ENCODE results near the gene SLC6A7.

Gene SLC6A7

DNA sequence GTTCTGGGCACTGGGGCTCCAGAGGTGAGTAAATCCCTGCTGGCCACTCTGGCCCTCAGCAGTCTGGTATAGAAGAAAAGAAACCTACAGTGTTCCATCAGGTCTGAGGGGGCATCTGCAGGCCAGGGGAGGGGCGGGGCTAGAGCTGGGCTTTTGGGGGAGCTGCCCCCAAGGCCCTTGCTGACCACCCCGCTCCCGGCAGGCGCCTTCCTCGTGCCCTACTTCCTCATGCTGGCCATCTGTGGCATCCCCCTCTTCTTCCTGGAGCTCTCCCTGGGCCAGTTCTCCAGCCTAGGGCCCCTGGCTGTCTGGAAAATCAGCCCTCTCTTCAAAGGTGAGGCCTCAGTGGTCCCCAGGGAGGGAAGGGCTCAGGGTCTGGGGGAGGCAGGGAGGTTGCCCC lies 6.7 kb downstream of the SLC6A7 start:
- no peak for DNase-seq

DNA sequence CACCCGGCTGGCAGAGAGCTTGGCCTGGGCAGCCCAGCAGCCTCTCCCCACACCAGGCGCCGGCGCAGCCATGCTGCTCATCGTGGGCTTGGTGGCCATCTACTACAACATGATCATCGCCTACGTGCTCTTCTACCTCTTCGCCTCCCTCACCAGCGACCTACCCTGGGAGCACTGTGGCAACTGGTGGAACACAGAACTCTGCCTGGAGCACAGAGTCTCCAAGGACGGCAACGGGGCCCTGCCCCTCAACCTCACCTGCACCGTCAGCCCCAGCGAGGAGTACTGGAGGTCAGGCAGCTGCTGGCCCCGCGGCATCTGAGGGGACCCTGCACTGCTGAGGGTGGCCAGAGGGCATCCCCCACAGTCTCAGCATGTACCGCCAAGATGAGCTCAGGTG lies 7.1 kb downstream of the SLC6A7 start:
- no peak for DNase-seq

DNA sequence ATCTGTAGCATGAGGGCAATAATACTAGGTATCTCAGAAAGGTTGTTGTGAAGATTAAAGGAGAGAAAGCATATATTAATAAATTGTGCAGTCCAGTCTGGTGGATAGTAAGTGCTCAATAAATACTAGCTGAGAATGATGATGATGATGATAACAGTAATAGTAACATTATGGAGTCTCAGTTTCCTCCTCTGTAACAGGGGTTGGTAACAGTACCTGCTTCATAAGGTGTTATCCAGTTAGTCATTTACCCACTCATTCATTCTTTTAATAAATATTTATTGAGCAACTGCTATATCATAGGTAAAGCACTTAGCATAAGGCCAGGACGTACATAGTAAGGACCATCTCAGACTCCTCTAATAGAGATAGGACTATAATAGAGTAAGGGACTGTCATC lies 7.6 kb downstream of the SLC6A7 start:
- DNase-seq = no peak

DNA sequence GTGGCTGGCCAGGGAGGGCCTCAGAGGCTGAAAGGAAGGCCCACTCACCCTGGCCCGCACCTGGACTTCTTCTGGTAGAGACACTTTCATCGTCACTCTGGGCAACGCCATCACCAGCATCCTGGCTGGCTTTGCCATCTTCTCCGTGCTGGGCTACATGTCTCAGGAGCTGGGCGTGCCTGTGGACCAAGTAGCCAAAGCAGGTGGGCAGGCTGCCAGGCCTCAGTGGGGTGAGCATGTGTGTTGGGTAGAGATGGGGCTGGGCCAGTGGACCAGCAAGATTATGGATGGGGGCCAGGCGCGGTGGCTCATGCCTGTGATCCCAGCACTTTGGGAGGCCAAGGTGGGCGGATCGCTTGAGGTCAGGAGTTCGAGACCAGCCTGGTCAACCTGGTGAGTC lies 12.6 kb downstream of the SLC6A7 start:
- no peak for DNase-seq

DNA sequence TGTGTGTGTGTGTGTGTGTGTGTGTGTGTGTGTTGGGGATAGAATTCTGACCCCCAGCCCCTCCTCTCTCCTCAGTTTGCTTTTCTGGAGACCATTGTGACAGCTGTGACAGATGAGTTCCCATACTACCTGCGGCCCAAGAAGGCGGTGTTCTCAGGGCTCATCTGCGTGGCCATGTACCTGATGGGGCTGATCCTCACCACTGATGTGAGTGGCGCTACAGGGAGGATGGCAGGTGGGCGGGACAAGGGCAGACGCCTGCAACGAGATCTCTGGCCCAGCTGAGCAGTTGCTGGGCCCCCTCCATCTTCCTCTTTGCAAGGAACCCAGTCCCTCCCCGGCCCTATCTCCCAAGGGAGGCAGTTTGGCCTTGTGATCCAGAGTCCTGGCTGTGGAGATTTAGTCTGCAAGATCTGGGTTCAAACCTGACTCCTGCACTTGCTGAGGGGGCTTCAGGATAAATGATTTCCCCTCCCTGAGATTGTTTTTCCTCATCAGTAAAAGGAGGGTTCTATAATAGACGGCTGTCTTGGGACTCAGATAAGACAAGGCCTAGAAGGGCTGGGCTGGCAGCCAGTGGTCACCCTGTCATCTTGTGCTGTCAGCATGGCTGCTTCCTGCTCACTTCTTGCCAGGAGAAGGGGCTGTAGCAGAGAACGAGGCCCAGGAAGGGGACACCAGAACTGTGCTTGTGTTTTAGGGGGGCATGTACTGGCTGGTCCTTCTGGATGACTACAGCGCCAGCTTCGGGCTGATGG lies 14.1 kb downstream of the SLC6A7 start:
- DNase-seq = no peak

DNA sequence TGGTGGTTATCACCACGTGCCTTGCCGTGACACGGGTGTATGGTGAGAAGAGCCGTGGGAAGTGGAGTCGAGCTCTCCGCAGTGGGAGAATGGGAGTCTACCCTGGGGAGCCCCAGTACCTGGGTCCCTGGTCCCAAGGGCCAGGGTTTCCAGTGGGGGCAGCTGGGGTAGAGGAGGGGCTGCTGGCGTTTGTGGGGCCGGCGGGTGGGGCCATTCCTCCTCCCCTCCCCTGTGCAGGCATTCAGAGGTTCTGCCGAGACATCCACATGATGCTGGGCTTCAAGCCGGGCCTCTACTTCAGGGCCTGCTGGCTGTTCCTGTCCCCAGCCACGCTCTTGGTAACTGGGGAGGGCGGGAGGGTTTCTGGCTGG lies 14.7 kb downstream of the SLC6A7 start:
- no peak for DNase-seq

DNA sequence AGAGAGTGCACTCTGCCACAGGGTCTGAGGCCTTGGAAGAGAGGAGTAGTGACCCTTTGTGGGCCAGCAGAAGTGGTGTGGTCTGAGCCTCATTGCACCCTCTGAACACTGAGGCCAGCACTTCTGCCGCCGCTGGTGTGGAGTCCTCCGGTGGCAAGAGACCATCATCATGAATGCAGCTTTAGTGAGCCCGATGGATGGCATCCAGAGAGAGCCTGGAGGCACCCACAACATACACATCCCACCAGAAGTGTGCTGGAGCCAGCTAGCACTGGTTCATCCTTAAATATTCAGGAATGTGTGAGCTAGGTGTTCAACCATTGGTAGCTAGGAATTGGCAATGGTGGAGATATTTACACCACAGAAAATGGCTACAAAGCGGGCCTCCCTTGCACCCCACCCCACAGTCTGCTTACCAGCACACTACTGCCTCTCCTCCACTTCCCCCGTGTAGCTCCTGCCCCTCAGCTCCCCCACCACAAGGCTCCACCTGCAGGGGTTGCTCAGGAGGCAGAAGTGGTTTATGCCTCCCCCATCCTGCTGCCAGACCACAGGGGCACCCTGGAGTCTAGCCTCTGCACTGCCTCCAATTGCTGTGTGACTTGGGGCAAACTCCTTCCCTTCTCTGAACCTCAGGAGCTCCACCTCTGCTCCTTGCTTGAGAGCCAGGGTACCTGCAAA lies 16.4 kb downstream of the SLC6A7 start:
- DNase-seq = no peak

DNA sequence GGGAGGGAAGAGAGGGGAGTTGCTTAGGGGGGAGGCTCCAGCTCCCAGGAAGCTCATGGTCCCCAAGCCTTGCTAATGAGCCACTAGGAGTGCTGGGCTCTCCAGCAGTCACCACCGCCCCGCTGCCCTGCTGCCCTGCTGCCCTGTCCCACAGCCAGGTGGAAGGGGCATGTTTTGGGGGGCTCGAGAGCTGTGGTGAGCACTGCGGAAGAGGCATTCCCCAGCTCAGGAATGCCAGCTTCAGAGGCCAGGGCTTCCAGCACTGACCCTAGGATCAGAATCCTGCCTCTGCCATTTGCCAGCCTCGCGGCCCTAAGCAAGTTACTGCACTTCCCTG lies 16.9 kb downstream of the SLC6A7 start:
- no peak for DNase-seq

DNA sequence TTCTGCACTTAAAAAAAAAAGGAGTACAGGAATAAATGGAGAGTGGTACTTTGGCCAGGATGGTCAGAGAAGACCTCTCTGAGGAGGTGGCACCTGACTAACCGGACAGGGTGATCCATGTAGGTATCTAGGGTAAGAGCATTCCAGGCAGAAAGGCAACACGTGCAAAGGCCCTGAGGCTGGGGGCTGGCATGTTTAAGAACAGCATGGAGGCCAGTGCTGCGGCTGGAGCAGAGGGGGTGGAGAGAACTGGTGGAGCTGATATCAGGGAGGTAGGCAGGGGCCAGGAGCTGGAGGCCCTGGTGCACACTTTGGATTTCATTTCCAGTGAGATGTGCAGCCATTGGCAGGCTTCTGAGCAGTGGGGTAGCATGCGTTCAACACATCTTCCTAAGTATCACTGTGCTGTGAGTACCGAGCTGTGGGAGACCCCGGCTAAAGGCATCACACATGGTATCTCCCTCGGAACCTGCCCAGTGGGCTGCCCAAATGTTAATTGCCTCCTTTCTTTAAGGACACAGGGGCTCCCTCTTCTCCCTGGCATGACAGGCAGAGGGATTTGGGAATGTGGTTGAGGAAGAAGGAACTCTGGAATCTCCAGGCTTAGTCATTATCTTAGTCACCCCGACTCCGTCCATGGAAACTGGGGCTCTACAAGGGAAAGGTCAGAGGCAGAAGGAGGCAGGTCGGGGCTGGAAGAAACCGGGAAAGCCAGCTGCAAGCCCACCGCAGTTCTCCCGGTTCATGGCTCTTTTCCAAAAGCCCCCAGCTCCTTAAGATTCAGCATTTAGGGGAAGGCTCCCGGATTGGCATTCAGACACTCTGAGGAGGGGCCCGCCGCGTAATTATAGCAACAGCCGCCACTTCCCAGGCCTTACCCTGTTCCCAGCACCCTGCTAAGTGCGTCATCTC lies 18.6 kb downstream of the SLC6A7 start:
- no peak for DNase-seq

DNA sequence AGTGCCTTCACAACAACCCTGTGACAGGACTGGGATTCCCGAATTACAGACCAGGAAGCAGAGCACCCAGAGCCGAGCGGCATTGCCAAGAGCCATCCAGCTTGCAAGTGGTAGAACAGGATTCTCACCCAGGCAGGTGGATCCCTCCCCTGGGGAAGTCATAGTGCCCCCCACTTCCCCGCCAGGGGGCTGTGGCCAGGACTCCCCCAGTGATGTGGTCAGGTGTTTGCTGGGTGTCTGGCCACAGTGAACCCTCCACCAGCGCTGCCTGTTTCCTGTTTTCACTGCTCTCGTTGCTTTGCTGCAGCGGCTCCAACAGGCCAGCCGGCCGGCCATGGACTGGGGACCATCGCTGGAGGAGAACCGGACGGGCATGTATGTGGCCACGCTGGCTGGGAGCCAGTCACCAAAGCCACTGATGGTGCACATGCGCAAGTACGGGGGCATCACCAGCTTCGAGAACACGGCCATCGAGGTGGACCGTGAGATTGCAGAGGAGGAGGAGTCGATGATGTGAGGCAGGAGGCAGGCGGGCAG lies 19.3 kb downstream of the SLC6A7 start:
- no peak for DNase-seq

DNA sequence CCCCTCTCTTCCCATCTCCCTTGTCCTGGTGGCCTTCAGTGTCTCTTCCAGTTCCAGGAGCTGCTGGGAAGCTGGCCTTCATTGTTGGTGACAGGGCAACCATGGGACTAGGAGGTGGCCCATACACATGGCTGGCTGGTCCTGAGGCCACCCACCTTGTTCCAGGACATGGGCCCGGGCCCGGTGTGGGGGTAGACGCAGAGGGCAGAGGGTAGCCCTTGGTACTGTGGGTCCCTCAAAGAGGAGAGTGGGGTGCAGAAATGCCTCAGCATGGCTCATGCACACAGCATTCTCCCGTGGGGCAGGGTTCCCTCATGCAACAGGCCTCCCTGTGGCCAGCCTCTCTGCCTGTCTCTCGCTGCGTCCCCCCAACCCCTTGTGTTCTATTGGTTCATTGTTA lies 20.8 kb downstream of the SLC6A7 start:
- DNase-seq = no peak

DNA sequence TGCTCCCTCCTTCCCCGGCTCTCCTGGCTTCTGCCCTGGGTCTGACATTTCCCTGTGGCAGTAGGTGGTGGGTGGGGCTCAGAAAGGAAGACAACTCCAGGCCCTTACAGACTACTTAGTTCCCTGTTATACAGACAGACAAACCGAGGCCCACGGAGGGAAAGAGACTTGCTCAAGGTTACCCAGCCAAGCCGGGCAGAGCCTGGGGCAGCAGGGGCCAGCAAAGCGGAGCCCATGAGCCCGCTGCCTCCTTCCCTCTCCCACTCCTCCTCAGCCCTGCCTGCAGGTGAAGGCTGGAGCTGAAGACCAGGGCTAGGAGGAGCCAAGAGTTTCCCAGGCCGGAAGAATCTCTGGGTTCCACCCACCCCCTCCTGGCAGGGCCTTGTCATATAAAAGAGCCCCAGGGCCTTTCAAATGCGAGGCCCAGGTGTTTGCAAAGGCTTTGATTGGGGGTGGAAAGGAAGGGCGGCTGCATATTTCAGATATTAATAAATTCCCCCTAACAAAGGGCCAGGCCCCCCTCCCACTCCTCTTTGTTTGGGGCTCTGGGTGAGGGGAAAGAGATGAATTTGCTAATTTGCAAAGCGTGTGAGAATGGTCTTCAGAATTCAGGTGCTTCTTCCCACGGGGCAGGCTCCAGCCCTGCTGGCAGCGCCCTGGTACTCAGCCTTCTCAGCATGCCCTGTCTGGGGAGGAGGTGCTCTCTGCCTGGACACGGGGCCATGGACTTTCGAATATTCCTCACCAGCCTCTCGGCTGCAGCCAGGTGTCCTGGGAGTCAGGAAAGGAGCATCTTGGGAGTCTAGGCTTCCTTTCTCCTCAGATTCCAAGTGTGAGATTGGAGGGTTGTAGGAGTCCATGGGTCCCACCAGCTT lies 21.5 kb downstream of the SLC6A7 start:
- no peak for DNase-seq

DNA sequence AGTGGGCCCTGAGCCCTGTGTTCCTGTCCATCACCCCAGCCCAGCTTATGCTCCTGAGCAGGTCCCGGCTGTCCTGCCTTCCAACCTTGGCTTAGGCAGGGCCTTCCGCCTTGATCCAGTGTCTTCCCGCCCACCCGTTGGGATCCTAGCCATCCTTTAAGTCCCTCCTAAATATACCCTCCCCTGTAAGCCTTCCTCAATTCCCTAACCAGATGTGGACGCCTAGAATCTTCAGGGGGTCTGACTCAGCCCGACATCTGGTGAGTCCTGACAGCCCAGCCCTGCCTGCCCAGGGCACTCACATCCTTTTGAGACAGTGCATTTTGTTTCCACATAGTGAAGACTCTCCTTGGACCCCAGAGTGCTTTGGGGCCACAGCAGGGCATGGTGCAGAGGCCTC lies 23.7 kb downstream of the SLC6A7 start:
- no peak for DNase-seq

DNA sequence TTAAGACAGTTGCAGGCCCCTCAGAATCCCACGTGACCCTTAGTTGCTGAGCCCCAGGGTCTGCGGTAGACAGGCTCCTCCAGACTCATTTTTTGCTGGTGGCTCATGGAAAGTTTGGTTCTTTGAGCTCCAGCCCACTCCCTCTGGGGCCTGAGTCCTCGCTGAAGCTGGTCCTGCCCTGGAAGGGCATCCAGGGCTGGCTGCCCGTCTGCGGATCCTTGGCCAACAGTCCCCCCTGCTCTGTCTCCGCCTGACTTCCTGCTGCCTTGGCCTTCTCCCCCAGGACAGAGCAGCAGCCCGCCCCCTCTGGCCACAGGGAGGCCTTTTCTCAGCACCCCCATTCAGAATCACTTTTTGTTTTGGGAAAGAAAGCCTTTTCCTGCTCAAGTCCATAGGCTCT lies 24.4 kb downstream of the SLC6A7 start:
- DNase-seq = no peak

DNA sequence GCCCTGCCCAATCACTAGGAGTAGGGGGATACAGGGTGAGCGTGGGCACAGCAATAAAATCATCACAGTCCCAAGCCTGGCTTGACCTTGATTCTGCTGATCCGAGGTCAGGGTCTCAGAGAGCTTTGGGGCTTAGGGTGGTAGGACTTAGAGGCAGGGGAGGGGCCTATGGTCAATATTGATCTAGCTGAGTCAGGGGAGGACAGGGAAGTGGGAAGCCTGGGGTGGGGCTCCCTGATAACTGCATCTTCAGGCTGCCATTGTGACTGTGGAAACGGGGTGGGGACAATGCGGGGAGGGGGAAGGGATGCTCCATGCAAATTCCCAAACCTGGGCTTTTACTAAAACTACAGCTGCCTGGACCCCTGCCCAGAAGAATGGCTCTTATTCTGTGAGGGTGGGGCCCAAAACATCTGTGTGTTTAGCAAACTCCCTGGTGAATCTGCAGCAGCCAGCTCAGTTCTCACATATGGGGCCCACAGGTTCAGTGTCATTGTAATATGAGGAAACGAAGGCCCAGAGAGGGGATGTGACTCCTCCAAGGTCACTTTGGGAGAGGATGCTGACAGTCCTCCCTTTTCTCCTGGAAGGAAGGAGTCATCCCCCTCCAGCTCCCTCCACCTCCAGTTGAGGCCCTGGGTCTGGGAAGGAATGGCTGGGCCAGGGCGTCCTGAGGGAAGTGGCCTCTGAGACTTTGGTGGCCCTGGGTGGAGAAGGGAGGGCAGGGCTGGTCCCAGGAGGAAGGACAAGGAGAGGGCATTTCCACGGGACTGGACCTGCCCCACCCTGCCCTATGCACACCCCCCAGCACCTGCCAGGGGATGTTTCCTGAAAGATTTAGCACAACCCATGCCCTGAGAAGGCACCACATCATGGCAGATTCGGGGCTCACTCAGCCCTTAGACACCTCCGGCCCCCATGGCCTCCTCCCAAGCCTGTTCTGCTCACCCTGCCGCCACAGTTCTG lies 26.4 kb downstream of the SLC6A7 start:
- DNase-seq = no peak

DNA sequence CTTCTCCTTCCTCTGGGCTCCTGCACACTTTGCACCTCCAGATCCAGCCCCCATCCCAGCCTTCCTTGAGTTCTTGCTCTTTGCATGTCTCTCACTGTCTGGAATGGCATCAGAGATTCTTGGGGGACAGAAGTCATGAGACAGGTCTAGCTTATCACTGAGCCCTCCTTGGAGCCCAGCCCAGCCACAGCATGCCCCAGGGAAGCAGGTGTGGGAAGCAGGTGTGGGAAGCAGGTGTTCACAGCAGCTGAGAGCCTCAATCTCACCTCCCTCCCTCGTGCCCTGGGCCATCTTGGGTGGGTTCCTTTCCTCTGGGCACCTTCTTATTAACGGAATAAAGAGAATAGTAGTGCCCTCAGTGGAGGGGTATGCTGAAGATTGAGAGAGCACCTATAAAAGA lies 27.2 kb downstream of the SLC6A7 start:
- no peak for DNase-seq

DNA sequence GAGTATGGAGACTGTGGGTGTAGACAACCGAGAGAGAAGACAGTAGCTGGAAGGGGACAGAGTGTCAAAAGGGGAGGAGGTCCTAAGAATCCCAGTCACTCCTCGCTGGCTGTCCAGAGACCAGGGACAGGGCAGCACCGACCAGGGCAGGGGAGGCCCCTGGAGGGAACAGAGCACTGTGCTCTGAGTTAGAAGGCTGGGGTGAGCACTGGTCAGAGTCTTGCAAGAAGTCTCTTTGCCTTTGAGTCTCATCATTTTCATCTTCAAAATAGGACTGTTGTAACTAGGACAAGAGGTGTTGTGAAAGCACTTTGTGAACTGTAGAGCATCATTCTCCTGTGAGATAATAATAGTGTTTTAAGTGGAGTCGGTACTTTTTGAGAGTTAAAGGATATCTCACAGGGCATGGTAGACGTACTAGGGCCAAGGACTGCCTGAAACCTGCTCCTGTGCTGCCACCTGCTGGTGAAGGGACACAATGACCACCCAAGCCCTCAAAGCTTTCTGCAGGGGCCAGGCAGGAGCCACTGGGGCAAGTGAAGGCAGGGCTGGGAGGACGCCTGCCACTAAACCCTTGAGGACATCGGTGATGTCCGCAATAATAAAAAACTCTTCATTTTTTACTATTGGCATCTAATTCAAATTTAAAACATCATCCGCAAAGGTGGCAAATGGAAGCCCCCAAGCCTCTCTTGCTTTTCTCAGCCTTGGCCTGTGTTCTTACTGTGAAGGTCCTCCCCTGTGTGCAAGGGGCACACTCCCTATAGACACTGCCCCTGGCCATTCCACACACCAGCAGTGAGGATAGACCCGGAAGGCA lies 28.2 kb downstream of the SLC6A7 start:
- peak; percentile 75 for DNase-seq

DNA sequence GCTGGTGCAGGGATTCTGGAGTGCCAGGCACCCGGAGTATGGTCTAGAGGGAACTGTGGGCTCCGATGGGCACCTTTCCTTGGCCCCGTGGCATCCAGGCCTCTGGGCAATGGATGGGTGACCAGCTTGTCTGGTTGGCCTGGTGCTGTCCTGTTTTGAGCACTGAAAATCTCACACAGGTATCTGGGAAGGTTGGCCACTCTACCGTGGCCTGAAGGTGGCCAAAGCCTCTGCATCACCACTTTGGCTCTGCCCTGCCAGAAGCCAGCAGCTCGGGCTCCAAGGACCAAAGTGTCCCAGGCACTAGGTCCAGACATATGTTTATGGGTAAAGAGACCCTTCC lies 28.8 kb downstream of the SLC6A7 start:
- DNase-seq = no peak

DNA sequence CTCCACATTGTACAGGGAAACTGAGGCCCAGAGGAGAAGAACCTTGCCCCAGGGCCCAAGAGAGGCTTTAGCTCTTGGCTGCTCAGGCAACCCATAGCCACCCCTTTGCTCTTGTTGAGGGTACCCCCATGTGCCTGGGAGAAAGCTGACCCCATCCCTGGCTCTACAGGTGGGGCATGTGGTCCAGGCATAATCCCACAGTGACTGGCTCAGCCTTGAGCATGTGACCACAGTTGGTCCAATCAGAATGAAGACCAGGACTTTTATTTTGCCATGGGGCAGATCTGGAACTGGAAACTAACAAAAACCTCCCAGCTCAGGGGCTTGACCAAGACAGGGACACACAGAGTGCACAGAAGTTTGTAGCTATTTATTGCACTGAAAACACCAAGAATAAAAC lies 29.3 kb downstream of the SLC6A7 start:
- DNase-seq = no peak

DNA sequence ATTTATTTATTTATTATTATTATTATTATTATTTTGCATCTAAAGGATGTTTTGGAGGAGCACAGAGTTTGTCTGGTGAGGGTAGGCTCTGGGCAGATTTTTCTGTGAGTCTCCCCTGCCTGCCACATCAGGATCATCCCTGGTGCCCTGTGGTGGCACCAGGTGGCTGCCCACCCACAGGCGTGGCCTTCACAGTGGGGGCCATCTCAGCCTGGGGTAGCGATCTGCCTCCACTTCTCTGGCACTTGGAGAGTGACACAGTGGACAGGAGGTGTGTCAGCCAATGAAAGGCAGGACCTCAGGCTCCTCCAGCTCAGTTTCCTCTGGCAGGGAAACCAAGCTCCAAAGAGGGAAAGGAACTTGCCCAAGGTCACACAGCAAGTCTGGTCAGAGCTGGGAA lies 30.0 kb downstream of the SLC6A7 start:
- DNase-seq = no peak

DNA sequence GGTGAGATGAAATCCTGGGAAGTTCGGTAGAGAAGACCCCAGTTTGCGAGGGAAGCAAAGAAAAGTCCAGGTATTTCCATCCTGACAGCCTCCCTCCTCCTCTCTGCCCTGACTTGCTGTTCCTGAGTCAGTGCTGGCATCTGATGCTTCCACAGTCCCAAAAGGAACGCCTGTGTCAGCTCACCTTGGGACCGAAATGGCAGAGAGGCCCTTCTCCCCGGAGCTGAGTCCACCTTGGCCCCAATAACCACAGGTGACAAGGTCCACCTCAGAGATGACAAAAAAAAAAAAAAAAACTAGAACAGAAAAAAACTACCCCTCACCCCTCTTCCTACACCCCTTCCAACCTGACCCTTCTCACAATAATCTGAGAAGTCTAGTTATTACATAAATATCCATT lies 31.6 kb downstream of the SLC6A7 start:
- no peak for DNase-seq

Data from activated naive CD4-positive, alpha-beta T cell treated with Interleukin-2 at 50 U/mL for 16 hours (primary cell).